ENCODE results near the gene CLK1. TPM values are rescaled to one million over a fixed set of nuclear protein-coding genes. Genes with fewer than 3 reads are reported as not detected.

CLK1 gene
- total and polyA plus RNA-seq, 2 of the 13 experiments (the other 11 are each of a cell fraction or from before 2014, with no cell fraction given) = 66.6 to 101 TPM

- POLR2A ChIA-PET = interaction anchor here (2.2 kb wide), 1 partner anchor 16 kb away, joined by 16 read pairs; the partner anchor contains the start of gene CLK1
- TF ChIP-seq NFE2L1 (CRISPR knock-in tag; IDR thresholded peaks at IDR 0.05; ENCODE audit: borderline replicate concordance) (no peak), ZFP41 (CRISPR knock-in tag; IDR thresholded peaks at IDR 0.05; ENCODE audit: borderline replicate concordance) (no peak), ZNF737 (CRISPR knock-in tag; IDR thresholded peaks at IDR 0.05; ENCODE audit: borderline replicate concordance) (no peak), PLRG1 (conservative IDR thresholded peaks at IDR 0.05) (0 out of 2 replicates have a peak, but pooled peaks have one; percentile 56), ZNF367 (CRISPR knock-in tag; IDR thresholded peaks at IDR 0.05; ENCODE audit: borderline replicate concordance) (no peak), ZNF512 (CRISPR knock-in tag; IDR thresholded peaks at IDR 0.05) (peak; percentile 68; the same call in 1 of the 2 replicates), KLF11 (CRISPR knock-in tag; IDR thresholded peaks at IDR 0.05) (no peak), KLF13 (CRISPR knock-in tag; IDR thresholded peaks at IDR 0.05) (no peak)
- no TSS peak for BruUV-seq (replicated peaks)
- WGBS (ENCODE audit: low lambda C conversion rate) = 80% methylated on average over 4 of the region's 4 CpGs
- in situ Hi-C loops (cut with HindIII; ENCODE audit: extremely low pct_ligation_motif_present, low pct_unique_long_range_greater_than_20kb) = no loop called here
- H3K36me3 ChIP-seq (replicated peaks in 1 of 2; ENCODE audit: control insufficient read depth in 1 of 2, insufficient read depth in 2 of 2, low read length in 2 of 2) = peaks cover 5 to 18% of the 10 kb centered on the region in 2 experiments
- H3K27ac ChIP-seq (ENCODE audit: extremely low read length, insufficient read depth, low read length) = no peak overlapping the region
- intact Hi-C loops (cut with micrococcal nuclease; ENCODE audit: unreplicated experiment) = no loop called here
- H3K27me3 ChIP-seq (ENCODE audit: control insufficient read depth in 1 of 2, insufficient read depth in 2 of 2, low read length in 2 of 2) = no peaks in the 10 kb centered on the region
- H3K4me3 ChIP-seq (replicated peaks in 1 of 3; ENCODE audit: insufficient read depth in 1 of 3, low read depth in 2 of 3, low read length in 3 of 3) = no peak overlapping the region
- H4K20me1 ChIP-seq (ENCODE audit: insufficient read depth, low read length) = 0 out of 2 replicates have a peak, but pooled peaks cover 6% of the 10 kb centered on the region
- H2AFZ ChIP-seq (ENCODE audit: low read length) = no peak overlapping the region
- H3K4me1 ChIP-seq (ENCODE audit: insufficient read depth, low read length) = peaks cover 18% of the 10 kb centered on the region
- CTCF ChIA-PET (ENCODE audit: low intra/inter-chr PET ratio, low total read pairs) = no interaction called here
- FAIRE-seq = no peak
- H3K9ac ChIP-seq (ENCODE audit: insufficient read depth, low read depth, low read length) = no peak overlapping the region
- no peak overlapping the region for H3K4me2 ChIP-seq (ENCODE audit: low read depth, low read length)
- H3K9me3 ChIP-seq (ENCODE audit: low read length) = no peaks in the 10 kb centered on the region
- DNase-seq (ENCODE audit: low spot score) = no peak
- no peaks in the 10 kb centered on the region for H3K79me2 ChIP-seq (ENCODE audit: insufficient read depth, low read length)
- no peak for ATAC-seq
Measured at GRCh38 chr2:200847939-200848338, 16.5 kb downstream of the CLK1 start.

- no peak overlapping the region for H3K9ac ChIP-seq (ENCODE audit: insufficient read depth, low read depth, low read length)
- no peak overlapping the region for H3K4me3 ChIP-seq (replicated peaks in 1 of 3; ENCODE audit: insufficient read depth in 1 of 3, low read depth in 2 of 3, low read length in 3 of 3)
- POLR2A ChIA-PET = no interaction called here
- H3K27me3 ChIP-seq (ENCODE audit: control insufficient read depth in 1 of 2, insufficient read depth in 2 of 2, low read length in 2 of 2) = no peaks in the 10 kb centered on the region
- in situ Hi-C loops (cut with HindIII; ENCODE audit: extremely low pct_ligation_motif_present, low pct_unique_long_range_greater_than_20kb) = no loop called here
- CTCF ChIA-PET (ENCODE audit: low intra/inter-chr PET ratio, low total read pairs) = no interaction called here
- ATAC-seq (no peak), FAIRE-seq (no peak), DNase-seq (ENCODE audit: low spot score) (no peak)
- no peaks in the 10 kb centered on the region for H3K79me2 ChIP-seq (ENCODE audit: insufficient read depth, low read length)
- no peak overlapping the region for H3K27ac ChIP-seq (ENCODE audit: extremely low read length, insufficient read depth, low read length)
- H3K36me3 ChIP-seq (replicated peaks in 1 of 2; ENCODE audit: control insufficient read depth in 1 of 2, insufficient read depth in 2 of 2, low read length in 2 of 2) = peaks cover 2 to 11% of the 10 kb centered on the region in 2 experiments; a peak in 4 of 5 replicates
- intact Hi-C loops (cut with micrococcal nuclease; ENCODE audit: unreplicated experiment) = no loop called here
- no peak overlapping the region for H2AFZ ChIP-seq (ENCODE audit: low read length)
- H3K9me3 ChIP-seq (ENCODE audit: low read length) = no peaks in the 10 kb centered on the region
- H3K4me1 ChIP-seq (ENCODE audit: insufficient read depth, low read length) = peaks cover 18% of the 10 kb centered on the region
- H4K20me1 ChIP-seq (ENCODE audit: insufficient read depth, low read length) = 0 out of 2 replicates have a peak, but pooled peaks cover 6% of the 10 kb centered on the region
- H3K4me2 ChIP-seq (ENCODE audit: low read depth, low read length) = no peak overlapping the region
- BruUV-seq (replicated peaks) = no TSS peak
- no peak for TF ChIP-seq FOSL2 (CRISPR knock-in tag; IDR thresholded peaks at IDR 0.05)
- no peak for TF ChIP-seq SRSF9 (IDR thresholded peaks at IDR 0.05; ENCODE audit: borderline replicate concordance, insufficient read depth, low read depth, low read length, poor library complexity, severe bottlenecking)
- TF ChIP-seq CAMTA2 (CRISPR knock-in tag; IDR thresholded peaks at IDR 0.05; ENCODE audit: borderline replicate concordance) = no peak
- TF ChIP-seq ZNF441 (CRISPR knock-in tag; IDR thresholded peaks at IDR 0.05; ENCODE audit: borderline replicate concordance) = no peak
- TF ChIP-seq HNRNPH1 (optimal IDR thresholded peaks at IDR 0.05; ENCODE audit: low read depth, low read length) = no peak
- no peak for TF ChIP-seq ZNF800 (CRISPR knock-in tag; IDR thresholded peaks at IDR 0.05)
- TF ChIP-seq ONECUT2 (CRISPR knock-in tag; IDR thresholded peaks at IDR 0.05) = no peak
Measured at GRCh38 chr2:200847269-200847668, 17.2 kb downstream of the CLK1 start.
